SU-DHL-6 (cell line): ENCODE measurements around the gene RHOBTB3.
A peak's percentile ranks its signal among the peaks of the same experiment; 100 is the strongest.

ENCODE experiments used
- H2AFZ ChIP-seq: fragments of 200-600 bp; sonication (generic); 2 replicates; pipeline ENCODE4 v1.6.1; 2014; ENCODE audit warnings: low read depth, mild to moderate bottlenecking, moderate library complexity, mixed read lengths, antibody characterized with exemption, low read length; ENCODE audit not compliant: severe bottlenecking
- H3F3A ChIP-seq: fragments of 200-600 bp; shearing (Covaris generic); 2 replicates; pipeline ENCODE4 v1.6.0; 2016; ENCODE audit warnings: antibody characterized with exemption, mild to moderate bottlenecking; ENCODE audit not compliant: insufficient read depth
- H3K27ac ChIP-seq: fragments of 200-600 bp; sonication (generic); 2 replicates; pipeline ENCODE4 v1.5.1; 2016; ENCODE audit warnings: low read depth, mild to moderate bottlenecking, low read length, moderate library complexity, mixed read lengths
- H3K27me3 ChIP-seq: fragments of 200-600 bp; sonication (generic), shearing (Covaris generic); 2 replicates; pipeline ENCODE4 v1.6.0; 2014; ENCODE audit warnings: mild to moderate bottlenecking, low read length
- H3K36me3 ChIP-seq: fragments of 200-600 bp; sonication (generic); 2 replicates; pipeline ENCODE4 v1.6.1; 2014; ENCODE audit warnings: mild to moderate bottlenecking, low read length, mixed read lengths
- H3K4me2 ChIP-seq: fragments of 300-600, 200-600 bp; shearing (Covaris generic), sonication (generic); 2 replicates; pipeline ENCODE4 v1.6.0; 2014; ENCODE audit warnings: low read length, low read depth, mild to moderate bottlenecking; ENCODE audit not compliant: poor library complexity, severe bottlenecking
- H3K4me3 ChIP-seq: fragments of 200-600 bp; sonication (generic); 2 replicates; pipeline ENCODE4 v1.5.1; 2014; ENCODE audit warnings: antibody characterized with exemption, low read length, mild to moderate bottlenecking, mixed read lengths; ENCODE audit not compliant: insufficient read depth, poor library complexity, severe bottlenecking
- H3K79me2 ChIP-seq: fragments of 200-600 bp; sonication (generic); 2 replicates; pipeline ENCODE4 v1.6.1; 2014; ENCODE audit warnings: mild to moderate bottlenecking, low read length, moderate library complexity; ENCODE audit not compliant: insufficient read depth
- H3K9ac ChIP-seq: fragments of 200-600 bp; sonication (generic); 2 replicates; pipeline ENCODE4 v1.7.0; 2014; ENCODE audit warnings: mild to moderate bottlenecking, low read length
- H3K9me2 ChIP-seq: fragments of 200-600 bp; sonication (generic); replicated peaks from 2 replicates; pipeline ENCODE4 v1.6.1; 2014; ENCODE audit warnings: low read length; ENCODE audit not compliant: insufficient read depth
- H3K9me3 ChIP-seq: fragments of 200-600 bp; sonication (generic); 2 replicates; pipeline ENCODE4 v1.6.1; 2014; ENCODE audit warnings: low read length, mixed read lengths; ENCODE audit not compliant: insufficient read depth
- H4K20me1 ChIP-seq: fragments of 200-600 bp; sonication (generic); 2 replicates; pipeline ENCODE4 v1.6.1; 2014; ENCODE audit warnings: low read depth, mild to moderate bottlenecking, antibody characterized with exemption, low read length, moderate library complexity, mixed read lengths
- CTCF ChIP-seq: fragments of 200-600 bp; sonication (generic); IDR thresholded peaks from one replicate; pipeline ENCODE4 v1.5.1; 2017; ENCODE audit warnings: antibody characterized with exemption, mild to moderate bottlenecking, low read length, moderate library complexity; ENCODE audit not compliant: insufficient read depth, poor library complexity, severe bottlenecking
- EZH2phosphoT487 ChIP-seq: fragments of 200-600 bp; sonication (generic), shearing (Covaris generic); conservative IDR thresholded peaks from 2 replicates; pipeline ENCODE4 v1.6.1; 2018; ENCODE audit warnings: mild to moderate bottlenecking, antibody characterized with exemption, low read length, moderate library complexity, mixed read lengths

The RHOBTB3 gene

GRCh38 chr5:95806687-95807086, 75.6 kb downstream of the RHOBTB3 start:
- H4K20me1 ChIP-seq, result no peaks in the 10 kb centered on the region
- H3K9ac ChIP-seq, result no peak overlapping the region
- no peaks in the 10 kb centered on the region for H3K36me3 ChIP-seq

GRCh38 chr5:95808013-95808685, 77.0 kb downstream of the RHOBTB3 start:
- no peaks in the 10 kb centered on the region for H3K9me2 ChIP-seq
- peak overlapping the region; percentile 65 for H2AFZ ChIP-seq
- no peaks in the 10 kb centered on the region for H3K9me3 ChIP-seq
- H3K79me2 ChIP-seq, result no peaks in the 10 kb centered on the region
- no peaks in the 10 kb centered on the region for H4K20me1 ChIP-seq
- peak overlapping the region; percentile 18; the same call in 1 of the 2 replicates for H3K9ac ChIP-seq
- H3K4me3 ChIP-seq, result peak overlapping the region; percentile 2
- no peaks in the 10 kb centered on the region for H3K27me3 ChIP-seq
- H3K4me2 ChIP-seq, result peak overlapping the region; percentile 62
- no peaks in the 10 kb centered on the region for H3K36me3 ChIP-seq
- no peaks in the 10 kb centered on the region for H3F3A ChIP-seq
- 0 out of 2 replicates have a peak overlapping the region, but pooled peaks have one; percentile 11 for H3K27ac ChIP-seq
- no peak for TF ChIP-seq EZH2phosphoT487
- TF ChIP-seq CTCF, result no peak

More at GRCh38 chr5:95806687-95807086, 75.6 kb downstream of the RHOBTB3 start:
- no peaks in the 10 kb centered on the region for H3F3A ChIP-seq
- H3K9me2 ChIP-seq, result no peaks in the 10 kb centered on the region
- H2AFZ ChIP-seq, result no peak overlapping the region
- no peak overlapping the region for H3K27ac ChIP-seq
- no peak overlapping the region for H3K4me2 ChIP-seq
- H3K9me3 ChIP-seq, result no peaks in the 10 kb centered on the region
- no peak for TF ChIP-seq CTCF
- no peak for TF ChIP-seq EZH2phosphoT487
- H3K4me3 ChIP-seq, result no peak overlapping the region
- H3K79me2 ChIP-seq, result no peaks in the 10 kb centered on the region
- H3K27me3 ChIP-seq, result no peaks in the 10 kb centered on the region

- Histone ChIP-seq H3K9ac (peak overlapping the region; percentile 18; the same call in 1 of the 2 replicates), H3K79me2 (no peaks in the 10 kb centered on the region), H4K20me1 (no peaks in the 10 kb centered on the region), H3K4me3 (peak overlapping the region; percentile 15), H3K4me2 (peak overlapping the region; percentile 62), H3K27ac (0 out of 2 replicates have a peak overlapping the region, but pooled peaks have one; percentile 11), H3K36me3 (no peaks in the 10 kb centered on the region), H3K9me2 (no peaks in the 10 kb centered on the region), H3K9me3 (no peaks in the 10 kb centered on the region), H2AFZ (peak overlapping the region; percentile 73), H3F3A (no peaks in the 10 kb centered on the region), H3K27me3 (no peaks in the 10 kb centered on the region)
- no peak for TF ChIP-seq CTCF
- TF ChIP-seq EZH2phosphoT487, result no peak
These were observed 77.7 kb downstream of the RHOBTB3 start for GRCh38 chr5:95808686-95809413.
